ENCODE results near the gene SLC66A2. TPM values are rescaled to one million over a fixed set of nuclear protein-coding genes. Genes with fewer than 3 reads are reported as not detected.

Gene SLC66A2
- total and polyA plus RNA-seq, 3 donors from 2014 or later, result 72.5 to 143 (median 87.0) TPM

DNA sequence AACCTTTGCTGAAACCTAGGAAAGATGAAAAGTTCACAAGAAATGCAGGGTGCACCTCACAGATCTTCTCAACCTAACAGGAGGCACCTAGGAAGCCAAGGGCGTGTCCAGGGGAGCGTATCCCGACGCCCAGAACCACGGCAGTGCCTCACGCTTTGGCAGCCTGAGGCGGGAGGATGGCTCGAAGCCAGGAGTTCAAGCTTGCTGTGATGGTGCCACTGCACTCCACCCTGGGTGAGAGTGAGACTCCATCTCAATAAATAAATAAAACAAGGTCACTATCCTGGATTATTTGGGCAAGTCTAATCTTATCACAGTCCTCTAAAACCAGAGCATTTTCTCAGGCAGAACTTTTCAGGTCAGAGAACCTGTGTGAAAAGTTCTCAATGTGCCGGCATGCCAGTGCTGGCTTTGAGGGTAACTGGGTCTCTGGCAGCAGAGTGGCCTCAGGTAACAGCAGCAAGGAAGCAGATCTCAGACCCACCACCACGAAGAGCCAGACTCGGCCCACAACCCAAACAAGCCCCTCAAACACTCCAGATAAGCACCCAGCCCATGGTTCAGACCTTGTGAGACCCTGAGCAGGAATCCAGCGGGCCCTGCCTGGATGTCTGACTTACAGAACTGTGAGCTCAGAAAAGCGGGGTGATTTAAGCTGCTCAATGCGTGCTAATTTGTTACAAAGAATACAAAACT is 24.7 kb upstream of the SLC66A2 start:
- TF ChIP-seq, protein P1, sequence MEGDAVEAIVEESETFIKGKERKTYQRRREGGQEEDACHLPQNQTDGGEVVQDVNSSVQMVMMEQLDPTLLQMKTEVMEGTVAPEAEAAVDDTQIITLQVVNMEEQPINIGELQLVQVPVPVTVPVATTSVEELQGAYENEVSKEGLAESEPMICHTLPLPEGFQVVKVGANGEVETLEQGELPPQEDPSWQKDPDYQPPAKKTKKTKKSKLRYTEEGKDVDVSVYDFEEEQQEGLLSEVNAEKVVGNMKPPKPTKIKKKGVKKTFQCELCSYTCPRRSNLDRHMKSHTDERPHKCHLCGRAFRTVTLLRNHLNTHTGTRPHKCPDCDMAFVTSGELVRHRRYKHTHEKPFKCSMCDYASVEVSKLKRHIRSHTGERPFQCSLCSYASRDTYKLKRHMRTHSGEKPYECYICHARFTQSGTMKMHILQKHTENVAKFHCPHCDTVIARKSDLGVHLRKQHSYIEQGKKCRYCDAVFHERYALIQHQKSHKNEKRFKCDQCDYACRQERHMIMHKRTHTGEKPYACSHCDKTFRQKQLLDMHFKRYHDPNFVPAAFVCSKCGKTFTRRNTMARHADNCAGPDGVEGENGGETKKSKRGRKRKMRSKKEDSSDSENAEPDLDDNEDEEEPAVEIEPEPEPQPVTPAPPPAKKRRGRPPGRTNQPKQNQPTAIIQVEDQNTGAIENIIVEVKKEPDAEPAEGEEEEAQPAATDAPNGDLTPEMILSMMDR (IDR thresholded peaks at IDR 0.05), result no peak
- TF ChIP-seq POLR2A (IDR thresholded peaks at IDR 0.05), result no peak
- intact Hi-C loops (cut with DNase I; ENCODE audit: low total_unique reads), result no loop called here
- Histone ChIP-seq H3K27ac (no peak overlapping the region), H3K9me3 (no peaks in the 10 kb centered on the region), H3K27me3 (no peaks in the 10 kb centered on the region), H3K4me3 (no peak overlapping the region), H3K4me1 (no peaks in the 10 kb centered on the region), H3K36me3 (ENCODE audit: low read depth, missing control alignments) (no peaks in the 10 kb centered on the region)
- no peak for DNase-seq
- WGBS, 2 donors, result 87 to 97% methylated on average over 11 to 14 of the region's 14 CpGs

DNA sequence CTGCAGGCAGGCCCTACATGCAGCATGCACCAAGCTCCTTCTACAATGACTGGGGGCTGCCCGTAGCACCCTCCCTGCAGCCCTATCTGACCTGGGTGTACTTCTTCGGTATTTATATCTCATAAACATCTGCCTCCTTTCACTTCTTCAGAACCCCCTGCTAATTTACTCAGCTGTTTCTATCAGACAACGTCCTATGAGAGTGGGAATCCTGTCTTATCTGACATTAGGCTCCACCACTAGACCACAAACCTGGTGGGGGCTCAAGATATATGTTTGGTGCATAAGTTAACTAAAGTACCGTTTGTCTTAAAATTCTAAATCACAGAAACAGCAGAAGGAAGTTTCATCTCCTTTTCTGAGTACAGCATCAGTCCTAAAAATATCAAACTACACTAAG is 23.6 kb upstream of the SLC66A2 start:
- H3K9me3 ChIP-seq, result no peaks in the 10 kb centered on the region
- 82 to 85% methylated on average over 4 of the region's 4 CpGs for WGBS, 2 donors
- H3K36me3 ChIP-seq (ENCODE audit: low read depth, missing control alignments), result no peaks in the 10 kb centered on the region
- no peak overlapping the region for H3K4me3 ChIP-seq
- DNase-seq, result no peak
- no peaks in the 10 kb centered on the region for H3K27me3 ChIP-seq
- intact Hi-C loops (cut with DNase I; ENCODE audit: low total_unique reads), result no loop called here
- no peaks in the 10 kb centered on the region for H3K4me1 ChIP-seq
- TF ChIP-seq POLR2A (IDR thresholded peaks at IDR 0.05), result no peak
- TF ChIP-seq, protein P1 (IDR thresholded peaks at IDR 0.05), result no peak
- H3K27ac ChIP-seq, result no peak overlapping the region

GRCh38 chr18:79974025-79974654 is 22.7 kb upstream of the SLC66A2 start:
- Histone ChIP-seq H3K9me3 (no peaks in the 10 kb centered on the region), H3K36me3 (ENCODE audit: low read depth, missing control alignments) (no peaks in the 10 kb centered on the region), H3K4me1 (no peaks in the 10 kb centered on the region), H3K4me3 (no peak overlapping the region), H3K27me3 (no peaks in the 10 kb centered on the region), H3K27ac (no peak overlapping the region)
- 86 to 95% methylated on average over 4 of the region's 4 CpGs for WGBS, 2 donors
- TF ChIP-seq, protein P1 (IDR thresholded peaks at IDR 0.05), result no peak
- no peak for TF ChIP-seq POLR2A (IDR thresholded peaks at IDR 0.05)
- intact Hi-C loops (cut with DNase I; ENCODE audit: low total_unique reads), result no loop called here
- no peak for DNase-seq

- TF ChIP-seq, protein P1 (IDR thresholded peaks at IDR 0.05), result no peak
- no peak for TF ChIP-seq POLR2A (IDR thresholded peaks at IDR 0.05)
- Histone ChIP-seq H3K4me1 (no peaks in the 10 kb centered on the region), H3K36me3 (ENCODE audit: low read depth, missing control alignments) (no peaks in the 10 kb centered on the region), H3K27ac (no peak overlapping the region), H3K4me3 (no peak overlapping the region), H3K9me3 (no peaks in the 10 kb centered on the region), H3K27me3 (no peaks in the 10 kb centered on the region)
- 90 to 95% methylated on average over 16 of the region's 16 CpGs for WGBS, 2 donors
- no peak for DNase-seq
- intact Hi-C loops (cut with DNase I; ENCODE audit: low total_unique reads), result no loop called here
Measured at GRCh38 chr18:79973517-79973916, 22.1 kb upstream of the SLC66A2 start.

All from testis (tissue), 3 donors.